ENCODE measurements around the gene ZNF277. TPM values are rescaled to one million over a fixed set of nuclear protein-coding genes. Genes with fewer than 3 reads are reported as not detected.
A peak's percentile ranks its signal among the peaks of the same experiment; 100 is the strongest.

ZNF277 gene
- total and polyA plus RNA-seq, 4 donors, result 7.8 to 23.5 (median 14.5) TPM

DNA sequence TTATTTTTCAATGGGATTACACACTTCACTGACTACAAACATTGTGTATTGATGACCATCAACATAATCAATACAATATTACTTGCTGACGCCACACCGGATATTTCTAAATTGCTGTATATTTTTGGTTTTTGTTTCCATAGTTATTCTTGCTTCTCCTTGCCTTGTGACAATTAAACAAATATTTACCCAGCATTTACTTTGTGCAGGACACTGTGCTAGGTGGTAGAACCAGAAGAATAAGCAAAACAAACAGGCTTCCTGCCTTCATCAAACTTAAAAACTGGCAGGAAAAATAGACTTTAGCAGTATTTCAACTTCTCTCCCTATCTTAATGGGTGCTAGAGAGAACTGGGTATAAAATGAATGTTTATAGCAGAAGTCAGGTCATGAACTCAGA lies 50.6 kb downstream of the ZNF277 start:
- WGBS, result 30% methylated on average over 2 of the region's 2 CpGs
- no peak overlapping the region for H3K9ac ChIP-seq (ENCODE audit: low read depth in 1 of 2, low read length in 2 of 2)
- H3K4me3 ChIP-seq (ENCODE audit: low read depth in 1 of 3, low read length in 3 of 3), result no peak overlapping the region

DNA sequence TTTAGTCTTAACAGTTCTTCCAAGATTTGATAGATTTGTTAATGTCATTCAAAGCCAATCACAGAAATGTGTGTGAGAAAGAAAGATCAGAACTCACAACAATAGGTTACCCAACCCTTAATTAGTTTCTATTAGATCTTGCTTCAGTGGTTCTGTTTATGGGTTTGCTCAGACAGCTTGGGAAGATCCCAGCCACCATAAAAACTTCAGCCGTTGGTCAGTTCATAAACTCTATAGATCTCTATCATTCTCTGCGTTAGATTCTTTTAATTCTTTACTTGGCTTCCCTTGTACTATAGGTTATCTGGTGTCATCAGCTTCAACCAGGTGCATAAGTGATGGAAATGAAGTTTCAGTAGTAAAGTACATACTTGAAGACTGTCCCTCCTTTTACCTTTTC lies 54.4 kb downstream of the ZNF277 start:
- DNase-seq (ENCODE audit: low spot score), result no peak
- Histone ChIP-seq H3K9me3 (ENCODE audit: control insufficient read depth in 4 of 4, low read length in 3 of 4) (no peaks in the 10 kb centered on the region), H3K27ac (ENCODE audit: low read depth in 1 of 2, low read length in 2 of 2) (no peak overlapping the region), H3K27me3 (ENCODE audit: control insufficient read depth in 4 of 4, insufficient read depth in 4 of 4, low read length in 3 of 4) (no peaks in the 10 kb centered on the region), H3K4me1 (ENCODE audit: control insufficient read depth in 4 of 4, insufficient read depth in 4 of 4, low read length in 3 of 4) (peaks cover 4 to 18% (median 6%) of the 10 kb centered on the region in 4 donors), H3K4me3 (ENCODE audit: low read depth in 1 of 3, low read length in 3 of 3) (no peak overlapping the region), H3K9ac (ENCODE audit: low read depth in 1 of 2, low read length in 2 of 2) (no peak overlapping the region), H3K36me3 (ENCODE audit: control insufficient read depth in 4 of 4, insufficient read depth in 3 of 4, low read depth in 1 of 4, low read length in 3 of 4) (no peaks in the 10 kb centered on the region)
- TF ChIP-seq MAX (IDR thresholded peaks at IDR 0.05) (no peak), FOXA2 (IDR thresholded peaks at IDR 0.05) (no peak), RAD21 (IDR thresholded peaks at IDR 0.05) (no peak), GABPA (IDR thresholded peaks at IDR 0.05 in 1 of 2, conservative IDR thresholded peaks at IDR 0.05 in 1 of 2) (no peak), SP1 (IDR thresholded peaks at IDR 0.05) (no peak), NR2F2 (IDR thresholded peaks at IDR 0.05) (no peak), FOXA1 (IDR thresholded peaks at IDR 0.05) (no peak), YY1 (IDR thresholded peaks at IDR 0.05) (no peak), TAF1 (conservative IDR thresholded peaks at IDR 0.05) (no peak)
- TF ChIP-seq, protein P1, sequence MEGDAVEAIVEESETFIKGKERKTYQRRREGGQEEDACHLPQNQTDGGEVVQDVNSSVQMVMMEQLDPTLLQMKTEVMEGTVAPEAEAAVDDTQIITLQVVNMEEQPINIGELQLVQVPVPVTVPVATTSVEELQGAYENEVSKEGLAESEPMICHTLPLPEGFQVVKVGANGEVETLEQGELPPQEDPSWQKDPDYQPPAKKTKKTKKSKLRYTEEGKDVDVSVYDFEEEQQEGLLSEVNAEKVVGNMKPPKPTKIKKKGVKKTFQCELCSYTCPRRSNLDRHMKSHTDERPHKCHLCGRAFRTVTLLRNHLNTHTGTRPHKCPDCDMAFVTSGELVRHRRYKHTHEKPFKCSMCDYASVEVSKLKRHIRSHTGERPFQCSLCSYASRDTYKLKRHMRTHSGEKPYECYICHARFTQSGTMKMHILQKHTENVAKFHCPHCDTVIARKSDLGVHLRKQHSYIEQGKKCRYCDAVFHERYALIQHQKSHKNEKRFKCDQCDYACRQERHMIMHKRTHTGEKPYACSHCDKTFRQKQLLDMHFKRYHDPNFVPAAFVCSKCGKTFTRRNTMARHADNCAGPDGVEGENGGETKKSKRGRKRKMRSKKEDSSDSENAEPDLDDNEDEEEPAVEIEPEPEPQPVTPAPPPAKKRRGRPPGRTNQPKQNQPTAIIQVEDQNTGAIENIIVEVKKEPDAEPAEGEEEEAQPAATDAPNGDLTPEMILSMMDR (IDR thresholded peaks at IDR 0.05; ENCODE audit: low read depth, low read length, missing input control), result no peak
- TF ChIP-seq, protein P2, sequence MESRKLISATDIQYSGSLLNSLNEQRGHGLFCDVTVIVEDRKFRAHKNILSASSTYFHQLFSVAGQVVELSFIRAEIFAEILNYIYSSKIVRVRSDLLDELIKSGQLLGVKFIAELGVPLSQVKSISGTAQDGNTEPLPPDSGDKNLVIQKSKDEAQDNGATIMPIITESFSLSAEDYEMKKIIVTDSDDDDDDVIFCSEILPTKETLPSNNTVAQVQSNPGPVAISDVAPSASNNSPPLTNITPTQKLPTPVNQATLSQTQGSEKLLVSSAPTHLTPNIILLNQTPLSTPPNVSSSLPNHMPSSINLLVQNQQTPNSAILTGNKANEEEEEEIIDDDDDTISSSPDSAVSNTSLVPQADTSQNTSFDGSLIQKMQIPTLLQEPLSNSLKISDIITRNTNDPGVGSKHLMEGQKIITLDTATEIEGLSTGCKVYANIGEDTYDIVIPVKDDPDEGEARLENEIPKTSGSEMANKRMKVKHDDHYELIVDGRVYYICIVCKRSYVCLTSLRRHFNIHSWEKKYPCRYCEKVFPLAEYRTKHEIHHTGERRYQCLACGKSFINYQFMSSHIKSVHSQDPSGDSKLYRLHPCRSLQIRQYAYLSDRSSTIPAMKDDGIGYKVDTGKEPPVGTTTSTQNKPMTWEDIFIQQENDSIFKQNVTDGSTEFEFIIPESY (IDR thresholded peaks at IDR 0.05), result no peak
- TF ChIP-seq, protein P3, sequence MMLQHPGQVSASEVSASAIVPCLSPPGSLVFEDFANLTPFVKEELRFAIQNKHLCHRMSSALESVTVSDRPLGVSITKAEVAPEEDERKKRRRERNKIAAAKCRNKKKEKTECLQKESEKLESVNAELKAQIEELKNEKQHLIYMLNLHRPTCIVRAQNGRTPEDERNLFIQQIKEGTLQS (IDR thresholded peaks at IDR 0.05), result no peak
- WGBS, result 92% methylated on average over 2 of the region's 2 CpGs

More for the DNA sequence above, 50.6 kb downstream of the ZNF277 start:
- TF ChIP-seq, protein P4, sequence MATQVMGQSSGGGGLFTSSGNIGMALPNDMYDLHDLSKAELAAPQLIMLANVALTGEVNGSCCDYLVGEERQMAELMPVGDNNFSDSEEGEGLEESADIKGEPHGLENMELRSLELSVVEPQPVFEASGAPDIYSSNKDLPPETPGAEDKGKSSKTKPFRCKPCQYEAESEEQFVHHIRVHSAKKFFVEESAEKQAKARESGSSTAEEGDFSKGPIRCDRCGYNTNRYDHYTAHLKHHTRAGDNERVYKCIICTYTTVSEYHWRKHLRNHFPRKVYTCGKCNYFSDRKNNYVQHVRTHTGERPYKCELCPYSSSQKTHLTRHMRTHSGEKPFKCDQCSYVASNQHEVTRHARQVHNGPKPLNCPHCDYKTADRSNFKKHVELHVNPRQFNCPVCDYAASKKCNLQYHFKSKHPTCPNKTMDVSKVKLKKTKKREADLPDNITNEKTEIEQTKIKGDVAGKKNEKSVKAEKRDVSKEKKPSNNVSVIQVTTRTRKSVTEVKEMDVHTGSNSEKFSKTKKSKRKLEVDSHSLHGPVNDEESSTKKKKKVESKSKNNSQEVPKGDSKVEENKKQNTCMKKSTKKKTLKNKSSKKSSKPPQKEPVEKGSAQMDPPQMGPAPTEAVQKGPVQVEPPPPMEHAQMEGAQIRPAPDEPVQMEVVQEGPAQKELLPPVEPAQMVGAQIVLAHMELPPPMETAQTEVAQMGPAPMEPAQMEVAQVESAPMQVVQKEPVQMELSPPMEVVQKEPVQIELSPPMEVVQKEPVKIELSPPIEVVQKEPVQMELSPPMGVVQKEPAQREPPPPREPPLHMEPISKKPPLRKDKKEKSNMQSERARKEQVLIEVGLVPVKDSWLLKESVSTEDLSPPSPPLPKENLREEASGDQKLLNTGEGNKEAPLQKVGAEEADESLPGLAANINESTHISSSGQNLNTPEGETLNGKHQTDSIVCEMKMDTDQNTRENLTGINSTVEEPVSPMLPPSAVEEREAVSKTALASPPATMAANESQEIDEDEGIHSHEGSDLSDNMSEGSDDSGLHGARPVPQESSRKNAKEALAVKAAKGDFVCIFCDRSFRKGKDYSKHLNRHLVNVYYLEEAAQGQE (IDR thresholded peaks at IDR 0.05), result no peak
- TF ChIP-seq, protein P3 (IDR thresholded peaks at IDR 0.05), result no peak
- no peak for TF ChIP-seq FOXA1 (IDR thresholded peaks at IDR 0.05)
- TF ChIP-seq, protein P1 (IDR thresholded peaks at IDR 0.05; ENCODE audit: low read depth, low read length, missing input control), result no peak
- no peak for TF ChIP-seq JUND (IDR thresholded peaks at IDR 0.05)
- TF ChIP-seq YY1 (IDR thresholded peaks at IDR 0.05), result no peak
- no peak for TF ChIP-seq HNF4A (conservative IDR thresholded peaks at IDR 0.05)
- no peak for TF ChIP-seq MAX (IDR thresholded peaks at IDR 0.05)
- no peak for TF ChIP-seq TAF1 (conservative IDR thresholded peaks at IDR 0.05)
- no peak for TF ChIP-seq GABPA (IDR thresholded peaks at IDR 0.05 in 1 of 2, conservative IDR thresholded peaks at IDR 0.05 in 1 of 2)
- TF ChIP-seq SP1 (IDR thresholded peaks at IDR 0.05), result no peak
- no peak for TF ChIP-seq EGR1 (IDR thresholded peaks at IDR 0.05; ENCODE audit: low read depth in 2 of 2)
- no peak for TF ChIP-seq RAD21 (IDR thresholded peaks at IDR 0.05)
- no peak for TF ChIP-seq FOXA2 (IDR thresholded peaks at IDR 0.05)
- TF ChIP-seq RXRA (IDR thresholded peaks at IDR 0.05), result no peak
- Histone ChIP-seq H3K4me1 (ENCODE audit: control insufficient read depth in 4 of 4, insufficient read depth in 4 of 4, low read length in 3 of 4) (peaks cover 5 to 8% (median 7%) of the 10 kb centered on the region in 4 donors), H3K27ac (ENCODE audit: low read depth in 1 of 2, low read length in 2 of 2) (peak overlapping the region in 1 of 2 donors; percentile 38), H3K36me3 (ENCODE audit: control insufficient read depth in 4 of 4, insufficient read depth in 3 of 4, low read depth in 1 of 4, low read length in 3 of 4) (no peaks in the 10 kb centered on the region), H3K9me3 (ENCODE audit: control insufficient read depth in 4 of 4, low read length in 3 of 4) (no peaks in the 10 kb centered on the region), H3K27me3 (ENCODE audit: control insufficient read depth in 4 of 4, insufficient read depth in 4 of 4, low read length in 3 of 4) (no peaks in the 10 kb centered on the region)
- no peak for DNase-seq (ENCODE audit: low spot score)
